IPS-11a (cell line): Measurements from ENCODE around the gene ANO6.

ENCODE experiments used
- H3K4me3 ChIP-seq: one replicate; pipeline ENCODE4 v1.5.1; 2013; ENCODE audit warnings: low read depth, low read length, control low read depth

Gene ANO6

DNA sequence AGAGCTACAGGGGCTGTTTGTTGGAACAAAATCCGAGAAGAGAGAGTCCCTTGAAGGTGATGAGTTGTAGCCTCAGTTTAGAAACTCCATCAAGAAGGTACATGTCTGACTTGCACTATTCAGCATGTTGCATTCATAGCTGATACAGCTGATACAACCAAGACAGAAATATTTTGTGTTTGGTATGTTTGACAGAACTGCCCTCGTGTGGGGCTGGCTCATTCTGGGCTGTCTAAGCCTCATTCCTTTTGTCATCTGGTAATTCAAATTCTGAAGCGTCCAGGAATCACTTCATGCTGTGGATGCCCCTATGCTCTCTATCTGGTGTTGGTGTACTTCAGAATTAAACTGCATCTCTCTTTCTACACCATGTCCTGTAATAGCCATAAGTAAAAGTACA is 126.3 kb downstream of the ANO6 start:
- H3K4me3 ChIP-seq: no peak overlapping the region

DNA sequence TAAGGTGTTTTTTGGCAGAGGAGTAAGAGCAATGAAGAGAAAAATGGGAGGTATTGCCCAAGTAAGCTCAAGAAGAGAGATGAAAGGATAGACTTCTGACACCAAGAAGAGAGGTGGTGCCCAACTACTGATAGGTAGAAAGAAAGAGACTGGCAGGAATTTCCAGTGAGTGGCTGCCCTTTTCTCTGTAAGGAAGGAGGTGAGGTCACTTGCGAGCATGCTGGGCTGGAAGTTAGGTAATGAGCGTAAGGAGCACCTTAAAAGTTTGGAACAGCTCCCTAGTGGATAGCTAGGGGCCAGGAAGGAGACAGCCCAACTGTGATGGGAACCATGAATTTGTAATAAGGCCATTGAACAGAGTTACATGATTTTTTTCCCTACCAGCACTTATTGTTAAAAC is 127.0 kb downstream of the ANO6 start:
- no peak overlapping the region for H3K4me3 ChIP-seq

DNA sequence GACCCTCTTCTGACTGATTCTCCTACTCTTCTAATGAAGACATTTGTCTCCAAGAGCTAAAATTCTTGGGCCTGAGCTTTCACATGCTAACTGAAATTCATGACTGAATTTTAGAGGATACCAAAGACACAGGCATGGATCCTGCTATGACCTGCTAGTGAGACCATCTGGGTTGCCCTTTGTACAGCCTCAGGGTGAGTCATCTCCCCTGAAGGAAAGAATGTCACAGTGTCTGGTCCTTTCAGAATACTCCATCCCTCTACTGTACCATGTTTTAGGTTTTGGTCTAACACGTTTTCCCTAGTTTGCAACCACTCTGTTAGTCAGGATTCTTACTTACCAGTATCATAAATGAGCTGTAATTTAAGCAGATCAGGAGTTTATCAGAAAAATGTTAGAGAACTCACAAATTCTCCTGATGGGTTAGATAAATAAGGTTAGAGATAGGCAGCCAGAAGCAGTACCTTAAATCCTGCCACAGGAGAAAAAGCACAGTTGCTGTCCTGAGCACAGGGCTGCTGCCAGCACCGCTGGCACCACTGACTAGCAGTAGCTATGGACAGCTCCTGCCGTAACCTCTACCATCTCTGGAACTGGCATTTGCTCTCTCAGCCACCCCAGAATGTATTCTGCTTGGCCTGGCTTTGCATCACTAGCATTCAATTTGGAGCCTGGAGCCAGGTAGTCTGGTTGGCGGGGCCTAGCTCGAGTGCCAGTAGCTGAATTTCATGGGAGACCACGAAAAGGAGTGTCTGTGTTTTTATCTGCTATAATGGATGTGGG is 127.6 kb downstream of the ANO6 start:
- no peak overlapping the region for H3K4me3 ChIP-seq

DNA sequence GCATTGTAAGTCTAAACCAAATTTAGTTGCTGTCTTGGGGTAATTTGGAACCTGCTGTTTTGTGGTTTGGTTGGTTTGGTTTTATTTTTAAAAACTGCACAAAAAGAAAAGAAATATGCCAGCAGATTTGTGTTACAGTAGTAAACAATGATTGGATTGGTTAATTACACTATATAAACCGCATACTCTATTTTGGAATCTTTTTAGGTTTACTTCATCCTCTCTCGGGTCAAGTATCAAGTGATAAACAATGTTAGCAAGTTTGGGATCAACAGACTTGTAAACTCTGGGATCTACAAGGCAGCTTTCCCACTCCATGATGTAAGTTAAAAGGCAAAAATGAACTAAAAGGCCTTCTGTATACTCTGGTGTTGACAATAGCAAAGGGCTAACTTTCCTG is 132.4 kb downstream of the ANO6 start:
- H3K4me3 ChIP-seq: no peak overlapping the region

DNA sequence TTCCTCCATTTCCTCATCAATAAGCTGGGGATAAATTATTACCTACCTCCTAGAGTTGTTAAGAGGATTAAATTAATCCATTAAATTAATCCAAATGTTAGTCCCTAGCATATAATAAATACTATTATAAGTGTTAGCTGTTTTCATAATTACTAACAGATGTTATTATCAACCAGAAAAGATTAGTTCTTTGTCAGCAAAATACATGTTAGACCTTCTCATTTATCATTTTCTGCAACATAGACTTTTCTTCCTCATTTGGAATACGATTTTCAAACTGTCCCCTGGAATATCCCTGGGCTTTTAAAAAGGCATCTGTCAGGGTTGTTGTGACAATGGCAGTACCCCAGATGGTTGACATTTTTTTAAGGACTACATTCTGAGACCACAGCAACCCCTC is 133.1 kb downstream of the ANO6 start:
- H3K4me3 ChIP-seq: no peak overlapping the region

DNA sequence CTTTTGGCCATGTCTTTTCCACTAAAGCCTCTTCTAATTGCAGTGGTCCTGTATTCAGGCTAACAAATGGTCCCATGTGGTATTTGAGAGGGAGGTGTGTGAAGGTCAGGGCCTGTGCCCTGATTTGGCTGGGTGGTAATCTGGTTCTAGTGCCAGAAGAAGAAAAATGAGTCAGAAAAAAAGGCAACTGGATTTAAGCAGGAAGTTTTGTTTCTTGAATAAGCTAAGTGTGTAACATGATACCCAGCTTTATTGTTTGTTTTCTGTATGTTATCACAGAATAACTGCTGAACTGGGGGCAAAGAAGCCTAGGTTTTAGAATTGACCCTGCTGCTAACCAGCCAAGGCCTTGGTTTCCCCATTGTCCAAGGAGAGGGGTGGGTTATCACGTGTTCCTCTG is 134.0 kb downstream of the ANO6 start:
- no peak overlapping the region for H3K4me3 ChIP-seq

DNA sequence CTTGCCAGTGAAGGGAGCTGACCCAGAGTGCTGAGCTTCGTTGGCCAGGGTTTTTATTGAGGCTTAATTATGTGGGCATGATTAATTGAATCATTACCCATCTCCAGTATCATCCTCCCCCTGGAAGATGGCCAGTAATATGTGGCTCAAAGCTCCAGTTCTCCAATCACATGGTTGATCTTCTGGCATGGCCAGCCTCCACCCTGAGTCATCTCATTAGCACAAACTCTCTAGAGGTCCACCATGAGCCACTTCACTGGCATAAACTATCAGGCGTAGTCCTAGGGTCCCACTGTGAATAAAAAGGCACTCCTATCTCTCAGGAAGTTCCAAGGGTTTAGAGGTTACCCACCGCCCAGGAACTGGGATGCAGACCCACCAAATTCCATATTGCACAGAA is 135.0 kb downstream of the ANO6 start:
- no peak overlapping the region for H3K4me3 ChIP-seq

DNA sequence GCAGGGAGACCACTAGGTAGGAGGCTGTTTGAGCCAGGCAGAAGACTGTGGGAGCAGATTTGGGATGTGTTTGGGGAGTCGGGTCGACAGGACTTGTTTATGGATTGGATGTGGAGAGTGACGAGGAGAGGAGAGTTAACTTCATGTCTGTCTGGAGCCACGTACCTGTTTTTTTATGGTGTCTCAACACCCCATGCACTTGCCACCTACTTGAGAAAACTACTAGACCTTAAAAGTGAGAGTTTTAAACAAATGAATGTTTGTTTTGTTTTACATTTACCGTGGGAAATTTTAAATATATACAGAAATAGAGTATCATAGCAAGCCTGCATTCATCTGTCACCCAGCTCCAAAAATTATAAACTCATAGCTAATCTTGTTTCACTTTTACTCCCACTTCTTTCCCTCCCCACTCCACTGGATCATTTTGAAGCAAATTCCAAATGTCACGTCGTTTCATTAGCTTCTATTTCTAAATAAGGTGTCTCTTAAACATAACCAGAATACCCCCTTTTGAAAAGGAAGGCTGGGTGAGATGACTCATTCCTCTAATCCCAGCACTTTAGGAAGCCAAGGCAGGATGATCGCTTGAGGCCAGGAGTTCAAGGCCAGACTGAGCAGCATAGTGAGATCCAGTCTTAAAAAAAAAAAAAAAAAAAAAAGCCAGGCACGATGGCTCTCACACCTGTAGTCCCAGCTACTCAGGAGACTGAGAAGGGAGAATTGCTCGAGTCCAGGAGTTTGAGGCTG is 136.2 kb downstream of the ANO6 start:
- no peak overlapping the region for H3K4me3 ChIP-seq

DNA sequence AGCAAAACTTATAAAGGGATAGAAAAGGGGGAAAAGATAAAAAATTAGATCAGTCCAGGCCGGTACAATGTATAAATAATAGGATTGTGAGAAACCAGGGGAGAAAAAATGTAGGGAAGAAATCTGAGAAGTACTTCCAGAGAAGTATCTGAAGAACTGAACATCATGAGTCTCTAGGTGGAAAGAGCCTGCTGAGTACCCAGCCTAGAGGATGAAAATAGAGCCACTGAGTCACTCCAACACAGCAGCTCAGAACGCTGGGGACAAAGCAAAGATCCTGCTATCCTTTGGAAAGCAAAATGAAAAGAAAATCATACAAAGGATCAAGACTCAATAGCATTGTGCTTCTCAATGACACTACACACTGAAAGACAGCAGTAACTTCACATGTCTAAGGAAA is 138.0 kb downstream of the ANO6 start:
- H3K4me3 ChIP-seq: no peak overlapping the region

DNA sequence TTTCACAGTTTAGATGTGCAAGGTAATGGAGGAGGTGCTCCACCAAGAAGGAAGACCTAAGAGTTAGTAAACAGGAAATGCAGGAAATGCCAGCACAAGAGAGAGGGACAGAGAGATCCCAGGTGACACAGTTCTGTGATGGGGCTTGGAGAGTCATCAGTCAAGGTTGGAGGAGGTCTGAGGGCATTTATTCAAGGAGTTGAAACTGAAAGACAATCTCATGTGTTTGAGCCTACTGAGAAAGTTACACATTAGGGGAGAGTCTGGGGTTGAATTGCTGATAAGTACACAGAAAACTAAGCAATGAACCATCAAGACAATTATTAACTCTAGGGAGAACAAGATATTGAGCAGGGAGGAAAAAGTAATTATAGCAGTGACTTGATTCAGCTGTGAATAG is 138.5 kb downstream of the ANO6 start:
- H3K4me3 ChIP-seq: no peak overlapping the region

DNA sequence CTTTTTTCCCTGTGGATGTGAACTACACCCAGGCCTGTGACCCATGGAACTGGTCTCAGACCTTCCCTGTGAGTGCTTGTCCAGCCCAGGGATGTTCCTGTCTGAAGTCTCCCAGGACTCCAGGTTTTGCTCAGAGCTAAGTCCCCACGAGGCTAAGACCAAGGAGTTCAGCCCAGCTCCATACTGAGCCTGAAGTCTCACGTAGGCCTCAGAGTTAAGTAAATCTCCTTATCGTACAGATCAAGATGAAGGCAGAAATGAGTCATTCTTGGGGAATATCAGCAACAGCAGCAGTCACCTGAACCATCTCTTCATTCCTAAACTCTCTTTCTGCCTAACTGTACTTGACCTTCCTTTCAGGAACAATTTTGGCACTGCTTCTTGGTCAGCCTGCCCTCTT is 139.8 kb downstream of the ANO6 start:
- no peak overlapping the region for H3K4me3 ChIP-seq

DNA sequence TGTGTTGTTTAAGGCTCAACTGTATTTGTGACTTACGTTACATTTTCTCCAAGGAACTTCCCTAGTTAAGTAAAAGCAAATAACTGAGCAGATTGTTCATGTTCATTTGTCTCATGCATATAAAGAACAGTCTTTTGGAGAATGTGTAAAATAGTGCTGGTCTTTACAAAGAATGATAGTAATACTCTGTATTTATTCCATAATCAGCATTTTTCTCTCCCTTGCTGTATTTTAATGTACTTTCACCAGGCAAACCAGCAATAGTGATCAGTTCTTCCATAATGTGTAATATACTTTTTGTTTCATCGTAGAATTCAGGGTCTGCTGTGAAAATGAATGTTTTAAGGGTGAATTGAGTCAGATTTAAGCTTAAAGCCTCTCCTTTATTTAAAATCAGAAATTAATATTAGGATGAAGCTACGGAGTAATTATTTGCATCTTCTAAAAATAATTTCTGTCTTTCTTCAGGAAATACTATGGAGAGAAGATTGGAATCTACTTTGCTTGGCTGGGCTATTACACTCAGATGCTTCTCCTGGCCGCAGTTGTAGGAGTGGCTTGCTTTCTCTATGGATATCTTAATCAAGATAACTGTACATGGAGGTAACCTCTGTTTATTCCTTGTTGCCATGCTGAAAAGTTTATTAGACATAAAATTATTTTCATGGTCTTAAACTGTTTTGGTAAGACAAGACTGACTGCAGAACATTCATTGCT is 141.1 kb downstream of the ANO6 start:
- H3K4me3 ChIP-seq: no peak overlapping the region

DNA sequence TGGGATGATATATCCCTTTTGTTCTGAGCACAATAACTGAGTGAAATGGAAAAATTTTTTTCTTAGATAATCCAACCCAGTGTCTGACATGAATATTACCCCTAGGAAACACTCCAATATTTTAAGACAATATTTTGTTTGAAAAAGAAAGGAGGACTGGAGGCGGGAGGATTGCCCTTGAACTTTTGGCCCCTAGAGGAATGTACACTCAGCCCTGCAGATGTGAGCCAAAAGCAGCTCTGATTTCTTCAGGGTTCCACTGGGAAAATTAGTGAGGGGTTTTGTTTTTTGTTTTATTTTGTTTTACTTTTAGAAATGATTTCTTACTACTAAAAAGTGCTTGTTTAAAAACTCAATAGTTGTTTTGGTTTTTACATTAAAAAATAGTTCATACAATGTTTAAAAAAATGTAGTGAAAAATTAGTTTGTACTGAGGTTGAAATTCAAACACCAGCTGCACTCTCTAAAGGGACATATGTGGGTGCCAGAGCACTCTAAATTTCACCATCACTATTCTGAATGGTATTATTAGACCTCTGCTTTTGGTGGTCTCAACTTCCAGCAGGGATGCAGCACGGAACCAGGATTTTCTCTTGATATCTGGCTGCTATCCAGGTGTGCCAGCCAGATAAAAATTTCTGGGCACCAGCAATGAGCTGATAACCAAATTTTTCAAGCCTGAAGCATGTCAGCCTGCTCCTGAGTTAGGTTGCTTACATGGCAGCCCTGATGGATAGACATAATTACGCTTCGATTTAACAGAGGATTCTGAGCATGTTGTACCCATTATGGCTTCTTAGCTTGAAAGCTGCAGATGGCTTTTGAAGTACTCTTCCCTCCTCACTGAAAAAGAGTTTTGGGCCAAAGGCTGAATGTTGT is 141.9 kb downstream of the ANO6 start:
- H3K4me3 ChIP-seq: no peak overlapping the region

DNA sequence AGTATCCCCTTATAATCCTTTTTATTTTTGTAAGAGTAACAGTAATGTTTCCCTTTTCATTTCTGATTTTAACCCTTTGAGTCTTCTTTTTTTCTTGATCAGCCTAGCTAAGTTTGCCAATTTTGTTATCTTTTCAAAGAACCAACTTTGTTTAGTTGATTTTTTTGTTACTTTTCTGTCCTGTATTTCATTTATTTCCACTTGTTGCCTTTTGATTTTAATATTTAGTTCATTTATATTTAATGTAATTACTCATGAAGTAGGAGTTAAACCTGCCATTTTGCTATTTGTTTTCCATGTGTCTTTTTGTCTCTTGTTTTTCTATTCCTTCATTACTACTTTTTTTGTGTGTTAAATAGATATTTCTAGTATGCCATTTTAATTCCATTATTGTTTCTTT is 146.4 kb downstream of the ANO6 start:
- H3K4me3 ChIP-seq: no peak overlapping the region

DNA sequence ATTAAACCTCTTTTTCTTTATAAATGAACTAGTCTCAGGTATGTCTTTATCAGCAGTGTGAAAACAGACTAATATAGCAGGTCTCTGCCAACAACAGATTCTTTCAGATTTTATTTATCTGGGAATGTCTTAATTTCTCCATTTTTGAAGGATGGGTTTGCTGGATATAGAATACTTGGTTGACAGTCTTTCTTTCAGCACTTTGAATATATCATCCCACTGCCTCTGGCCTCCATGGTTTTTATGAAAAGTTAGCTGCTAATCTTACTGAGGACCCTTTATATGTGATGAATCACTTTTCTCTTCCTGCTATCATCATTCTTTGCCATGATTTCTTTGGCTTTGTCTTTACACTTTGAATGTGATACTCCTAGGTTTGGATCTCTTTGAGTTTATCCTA is 148.0 kb downstream of the ANO6 start:
- H3K4me3 ChIP-seq: no peak overlapping the region

DNA sequence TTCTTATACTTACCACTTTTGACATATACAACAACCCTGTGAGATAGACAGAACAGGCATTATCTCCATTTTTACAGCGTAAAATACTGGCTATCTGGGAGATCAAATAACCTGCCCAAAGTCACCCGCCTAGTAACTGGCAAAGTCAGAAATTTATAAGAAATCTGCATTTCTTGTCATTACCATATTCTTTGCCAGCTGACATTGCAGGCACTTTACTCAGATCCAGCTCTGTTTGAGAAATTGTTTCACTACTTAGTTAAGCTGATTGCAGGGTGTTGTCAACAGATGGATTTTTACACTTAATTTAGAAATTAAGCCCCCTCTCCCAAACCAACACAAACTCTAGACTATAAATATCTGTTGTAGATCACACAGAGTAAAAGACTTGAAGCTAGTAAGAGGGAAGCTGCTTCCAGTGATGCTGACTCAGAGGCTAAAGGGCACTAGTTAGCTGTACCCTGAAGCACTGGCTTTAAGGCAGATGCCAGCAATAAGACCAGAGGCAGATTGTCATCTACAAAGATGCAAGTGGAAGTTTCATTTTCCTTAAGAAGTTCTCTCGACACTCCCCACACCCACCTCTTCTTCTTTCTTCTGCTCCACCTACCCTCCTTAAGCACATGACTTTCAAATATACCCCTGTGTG is 153.1 kb downstream of the ANO6 start:
- H3K4me3 ChIP-seq: no peak overlapping the region

DNA sequence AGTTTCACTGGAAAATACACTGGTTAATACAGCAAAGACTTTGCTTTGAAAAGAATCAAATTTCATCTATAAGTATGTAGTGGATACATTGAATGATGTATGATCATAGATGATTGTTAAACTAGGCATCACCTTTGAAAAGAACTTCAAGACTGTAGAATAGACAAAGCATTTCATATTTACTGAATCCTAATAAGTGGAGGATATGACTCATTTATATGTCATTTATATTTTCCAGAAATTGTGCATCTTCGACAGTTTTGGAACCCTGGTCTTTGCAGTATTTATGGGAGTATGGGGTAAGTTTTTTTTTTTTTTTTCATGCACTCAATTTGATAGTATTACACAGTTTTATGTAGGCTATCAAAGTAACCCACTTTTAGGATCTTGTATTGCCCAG is 161.9 kb downstream of the ANO6 start:
- H3K4me3 ChIP-seq: no peak overlapping the region

DNA sequence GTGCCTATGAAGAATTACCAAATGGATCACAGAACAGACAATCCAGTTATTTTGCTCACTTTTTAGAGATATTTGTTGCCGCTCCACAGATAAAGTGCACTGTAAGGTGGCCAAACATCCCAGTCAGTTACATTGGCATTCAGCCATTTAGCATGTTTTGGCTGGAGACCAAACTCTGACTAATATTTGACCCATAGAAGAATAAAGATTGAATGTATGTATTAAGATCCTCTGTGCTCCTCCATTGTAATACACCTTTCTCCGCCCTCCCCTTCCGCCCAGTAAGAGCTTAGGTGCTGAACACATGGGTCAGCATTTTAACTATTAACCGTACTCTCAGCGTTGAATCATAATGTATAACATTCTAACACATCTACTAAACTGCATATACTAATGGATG is 163.4 kb downstream of the ANO6 start:
- H3K4me3 ChIP-seq: no peak overlapping the region

DNA sequence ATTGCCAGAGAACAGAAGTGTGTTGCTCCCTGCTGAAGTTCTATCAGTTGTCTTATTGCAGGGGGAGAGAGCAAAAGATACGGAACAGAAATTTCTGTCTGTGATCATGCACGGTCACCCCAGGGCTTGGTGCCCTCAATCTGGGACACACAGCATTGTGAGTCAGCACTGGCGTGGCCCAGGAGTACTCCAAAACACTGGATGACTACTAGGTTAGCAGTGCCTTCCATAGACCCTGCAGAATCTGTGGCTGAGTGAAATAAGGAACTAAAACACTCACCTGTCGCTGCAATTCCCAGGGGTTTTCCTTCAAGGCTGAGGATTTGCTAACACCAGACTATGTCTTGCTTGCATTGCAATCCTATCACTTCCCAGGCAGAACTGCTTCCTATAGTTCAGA is 165.5 kb downstream of the ANO6 start:
- no peak overlapping the region for H3K4me3 ChIP-seq

DNA sequence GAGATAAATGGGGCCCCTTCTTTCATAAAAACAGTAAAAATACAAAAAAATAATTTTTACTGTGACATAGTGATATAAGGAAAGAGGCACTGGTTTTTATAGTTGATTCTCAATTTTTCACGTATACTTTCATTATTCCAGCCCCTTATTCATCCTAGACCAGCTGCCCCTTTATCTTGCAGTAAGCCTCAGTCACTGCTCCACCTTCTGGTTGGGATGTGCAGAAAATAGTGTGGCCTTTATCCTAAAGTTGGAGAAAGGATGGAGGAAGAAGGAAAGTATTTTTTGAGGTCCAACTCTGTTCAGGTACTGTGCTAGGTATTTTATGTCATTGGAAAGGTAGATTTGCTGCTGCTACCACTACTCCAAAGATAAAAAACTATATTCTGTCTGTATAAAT is 172.7 kb downstream of the ANO6 start:
- H3K4me3 ChIP-seq: no peak overlapping the region

DNA sequence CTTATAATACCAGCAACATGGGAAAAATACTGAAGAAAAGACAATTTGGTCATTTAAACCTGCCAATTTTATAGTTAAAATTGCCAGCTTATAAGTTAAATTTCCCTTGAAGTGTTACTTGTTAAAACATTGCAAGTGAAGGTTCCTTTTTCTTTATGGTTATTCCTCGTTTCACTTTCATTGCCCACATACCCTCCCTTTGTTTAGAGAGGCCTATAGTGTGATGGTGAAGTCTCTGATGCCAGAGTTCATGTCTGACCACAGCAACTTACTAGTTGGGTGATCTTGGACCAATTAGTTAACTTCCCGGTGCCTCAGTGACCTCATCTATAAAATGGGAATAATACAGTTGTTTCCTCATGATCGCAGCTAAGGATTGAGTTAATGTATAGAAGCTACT is 173.5 kb downstream of the ANO6 start:
- H3K4me3 ChIP-seq: no peak overlapping the region
